NCI-H2227 treated with DMSO at 0.1 percent for 48 hours (cell line): ENCODE results near the gene RBM10.
"Not testable (repeated sequence)": the region's sequence is repeated elsewhere in the genome, so short reads cannot be mapped to it uniquely, and the experiment has no call there.

ENCODE experiments used
- DNase-seq: peaks from one replicate; lab custom pipeline; 2025; lab: John Stamatoyannopoulos, UW

The RBM10 gene

GRCh38 chrX:47144626-47145394, at the start of gene RBM10, which contains the start of gene NDUFB11:
RBM10 (plus strand) TSS chrX:47145221; CDS start chrX:47147482, 2,261 bp downstream.
NDUFB11 (minus strand) TSS chrX:47144702; CDS start chrX:47144679, 23 bp downstream.
- DNase-seq: peak; percentile 97

- DNase-seq: peak; percentile 13
These were observed 48.0 kb upstream of the RBM10 start for GRCh38 chrX:47097018-47097417.

GRCh38 chrX:47098338-47099094, 46.5 kb upstream of the RBM10 start:
- DNase-seq: no peak

GRCh38 chrX:47101206-47101605, 43.8 kb upstream of the RBM10 start:
- DNase-seq: no peak

- not testable (repeated sequence) for DNase-seq
These were observed 33.9 kb upstream of the RBM10 start for GRCh38 chrX:47110936-47111615.

GRCh38 chrX:47112316-47112954, 32.6 kb upstream of the RBM10 start:
- no peak for DNase-seq

- not testable (repeated sequence) for DNase-seq
These were observed 28.4 kb upstream of the RBM10 start for GRCh38 chrX:47116551-47117110.

- not testable (repeated sequence) for DNase-seq
These were observed 20.6 kb upstream of the RBM10 start for GRCh38 chrX:47124466-47124865.

- DNase-seq: peak; percentile 98
These were observed 15.7 kb upstream of the RBM10 start for GRCh38 chrX:47129157-47129898.

GRCh38 chrX:47129899-47130358, 15.1 kb upstream of the RBM10 start:
- DNase-seq: no peak

- no peak for DNase-seq
These were observed 11.5 kb upstream of the RBM10 start for GRCh38 chrX:47133493-47133892.

- DNase-seq: not testable (repeated sequence)
These were observed 9.4 kb upstream of the RBM10 start for GRCh38 chrX:47135650-47136049.

GRCh38 chrX:47138171-47138570, 6.8 kb upstream of the RBM10 start:
- DNase-seq: no peak

GRCh38 chrX:47143894-47144625, 961 bp upstream of the RBM10 start:
- peak; percentile 86 for DNase-seq

GRCh38 chrX:47145395-47146120, 537 bp downstream of the RBM10 start:
- peak; percentile 86 for DNase-seq

- DNase-seq: no peak
These were observed 1.3 kb downstream of the RBM10 start for GRCh38 chrX:47146121-47146935.

GRCh38 chrX:47146936-47147859, 2.2 kb downstream of the RBM10 start:
- no peak for DNase-seq
